Measurements from ENCODE around the gene EHBP1. TPM values are rescaled to one million over a fixed set of nuclear protein-coding genes. Genes with fewer than 3 reads are reported as not detected.

The EHBP1 gene
- polyA plus RNA-seq, 1 of the 3 experiments (the other 2 are of a cell fraction) = 62.7 TPM

GRCh38 chr2:62920070-62920469 lies 214.6 kb downstream of the EHBP1 start (continued):
- TF ChIP-seq MEF2A (IDR thresholded peaks at IDR 0.05; ENCODE audit: borderline replicate concordance, low read depth) (no peak), RFX5 (IDR thresholded peaks at IDR 0.05; ENCODE audit: low read length) (no peak), POLR2AphosphoS5 (IDR thresholded peaks at IDR 0.05; ENCODE audit: low read depth, low read length) (no peak), GABPA (IDR thresholded peaks at IDR 0.05; ENCODE audit: low read depth) (no peak)

- Histone ChIP-seq H3K36me3 (replicated peaks in 1 of 2; ENCODE audit: control insufficient read depth in 1 of 2, insufficient read depth in 2 of 2, low read length in 1 of 2) (peaks cover 11 to 44% of the 10 kb centered on the region in 2 experiments), H3K27ac (ENCODE audit: low read depth in 2 of 2, low read length in 1 of 2) (no peak overlapping the region), H3K4me3 (ENCODE audit: low read depth in 2 of 2, low read length in 1 of 2) (no peak overlapping the region; a peak in 1 of 4 replicates), H3K79me2 (ENCODE audit: insufficient read depth) (no peaks in the 10 kb centered on the region), H3K27me3 (ENCODE audit: insufficient read depth) (no peaks in the 10 kb centered on the region), H3K4me1 (ENCODE audit: control insufficient read depth in 1 of 2, insufficient read depth in 2 of 2, low read depth in 1 of 2, low read length in 1 of 2) (no peaks in the 10 kb centered on the region), H3K9ac (no peak overlapping the region), H4K20me1 (ENCODE audit: insufficient read depth) (no peaks in the 10 kb centered on the region), H3K9me2 (no peaks in the 10 kb centered on the region), H2AFZ (ENCODE audit: low read depth) (no peak overlapping the region), H3K4me2 (no peak overlapping the region), H3K9me3 (0 out of 2 replicates have a peak, but pooled peaks cover 5% of the 10 kb centered on the region), H3F3A (replicated peaks; ENCODE audit: insufficient read depth) (peaks cover 3% of the 10 kb centered on the region)
- POLR2A ChIA-PET = no interaction called here
- no peak for DNase-seq
- TF ChIP-seq TEAD4 (IDR thresholded peaks at IDR 0.05; ENCODE audit: borderline replicate concordance, insufficient read depth) (no peak), SIN3A (IDR thresholded peaks at IDR 0.05; ENCODE audit: borderline replicate concordance, low read depth, low read length) (no peak), CTCF (IDR thresholded peaks at IDR 0.05) (no peak), EP300 (IDR thresholded peaks at IDR 0.05; ENCODE audit: borderline replicate concordance in 1 of 2, low read depth in 1 of 2, low read length in 1 of 2) (no peak), GATA2 (CRISPR knock-in tag; IDR thresholded peaks at IDR 0.05) (no peak), FOSL2 (IDR thresholded peaks at IDR 0.05; ENCODE audit: borderline replicate concordance, low read depth) (no peak), SMC3 (IDR thresholded peaks at IDR 0.05; ENCODE audit: low read depth, low read length) (no peak)
- CTCF ChIA-PET = no interaction called here
Measured at GRCh38 chr2:62923242-62923641, 217.7 kb downstream of the EHBP1 start.

- H3F3A ChIP-seq (replicated peaks; ENCODE audit: insufficient read depth) = peaks cover 3% of the 10 kb centered on the region
- CTCF ChIA-PET = no interaction called here
- WGBS (ENCODE audit: low lambda C conversion rate) = 100% methylated on average over 1 of the region's 2 CpGs
Measured at GRCh38 chr2:62923881-62924280, 218.4 kb downstream of the EHBP1 start.

More at GRCh38 chr2:62923881-62924280, 218.4 kb downstream of the EHBP1 start:
- no peaks in the 10 kb centered on the region for H3K4me1 ChIP-seq (ENCODE audit: control insufficient read depth in 1 of 2, insufficient read depth in 2 of 2, low read depth in 1 of 2, low read length in 1 of 2)
- H3K4me3 ChIP-seq (ENCODE audit: low read depth in 2 of 2, low read length in 1 of 2) = no peak overlapping the region; a peak in 1 of 4 replicates
- POLR2A ChIA-PET = no interaction called here
- no peak overlapping the region for H3K9ac ChIP-seq
- peaks cover 11 to 44% of the 10 kb centered on the region in 2 experiments for H3K36me3 ChIP-seq (replicated peaks in 1 of 2; ENCODE audit: control insufficient read depth in 1 of 2, insufficient read depth in 2 of 2, low read length in 1 of 2)
- no peaks in the 10 kb centered on the region for H3K9me2 ChIP-seq
- no peaks in the 10 kb centered on the region for H3K27me3 ChIP-seq (ENCODE audit: insufficient read depth)
- no peak overlapping the region for H3K4me2 ChIP-seq
- no peak overlapping the region for H3K27ac ChIP-seq (ENCODE audit: low read depth in 2 of 2, low read length in 1 of 2)
- H2AFZ ChIP-seq (ENCODE audit: low read depth) = no peak overlapping the region
- no peaks in the 10 kb centered on the region for H3K79me2 ChIP-seq (ENCODE audit: insufficient read depth)
- 0 out of 2 replicates have a peak, but pooled peaks cover 5% of the 10 kb centered on the region for H3K9me3 ChIP-seq
- TF ChIP-seq USF2 (IDR thresholded peaks at IDR 0.05; ENCODE audit: borderline replicate concordance, low read depth, low read length) (no peak), TCF12 (IDR thresholded peaks at IDR 0.05) (no peak), TEAD4 (IDR thresholded peaks at IDR 0.05; ENCODE audit: borderline replicate concordance, insufficient read depth) (no peak), TAF1 (IDR thresholded peaks at IDR 0.05; ENCODE audit: borderline replicate concordance, low read depth, low read length) (no peak)
- no peak for DNase-seq
- H4K20me1 ChIP-seq (ENCODE audit: insufficient read depth) = no peaks in the 10 kb centered on the region
